ENCODE results near the gene PRKCE. TPM values are rescaled to one million over a fixed set of nuclear protein-coding genes. Genes with fewer than 3 reads are reported as not detected.

The PRKCE gene
- total RNA-seq, 1 experiment from 2014 or later = 5.3 TPM

DNA sequence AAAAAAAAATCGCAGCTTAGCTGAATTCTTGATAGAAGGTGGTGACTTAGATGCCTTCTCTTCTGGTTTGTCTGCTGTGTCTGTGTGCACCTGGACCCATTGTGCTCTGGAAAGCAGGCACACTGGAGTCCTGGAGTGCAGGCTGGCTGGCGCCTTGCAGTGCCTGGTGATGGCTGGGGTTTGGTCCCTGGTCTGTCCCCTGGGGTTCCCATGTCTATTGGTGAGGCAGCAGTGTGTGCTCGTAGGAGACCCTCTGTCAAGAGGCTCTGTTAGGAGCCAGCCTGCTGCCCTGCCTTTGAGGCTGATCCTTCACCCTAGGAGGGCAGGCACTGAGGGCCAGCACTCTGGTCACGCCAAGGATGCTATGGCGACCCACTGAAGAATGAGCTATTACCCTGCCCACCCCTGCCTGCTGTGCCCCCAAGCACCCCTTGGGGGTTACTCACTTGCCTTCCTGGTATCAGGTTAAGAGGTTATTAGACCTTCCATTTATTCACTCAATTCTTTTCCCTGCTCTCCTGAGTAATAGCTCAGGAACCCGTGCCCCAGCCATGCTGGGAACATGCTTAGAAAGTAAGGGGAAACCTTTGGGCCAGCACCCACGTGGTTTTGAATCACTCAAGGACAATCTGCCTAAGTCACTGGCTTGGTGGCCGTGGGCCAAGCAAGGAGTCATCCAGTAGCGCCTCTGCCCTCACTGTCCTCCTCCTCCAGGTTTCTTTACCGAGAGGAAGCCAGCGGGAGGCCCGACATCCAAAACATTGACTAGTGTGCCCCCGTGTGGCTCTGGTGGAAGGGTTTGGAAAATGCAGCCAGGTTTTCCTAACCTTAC is 284.5 kb downstream of the PRKCE start:
- in situ Hi-C loops (cut with HindIII; ENCODE audit: low pct_unique_long_range_greater_than_20kb, low sequenced_read_pairs) = no loop called here
- peak; percentile 97 for DNase-seq (ENCODE audit: low read depth)

DNA sequence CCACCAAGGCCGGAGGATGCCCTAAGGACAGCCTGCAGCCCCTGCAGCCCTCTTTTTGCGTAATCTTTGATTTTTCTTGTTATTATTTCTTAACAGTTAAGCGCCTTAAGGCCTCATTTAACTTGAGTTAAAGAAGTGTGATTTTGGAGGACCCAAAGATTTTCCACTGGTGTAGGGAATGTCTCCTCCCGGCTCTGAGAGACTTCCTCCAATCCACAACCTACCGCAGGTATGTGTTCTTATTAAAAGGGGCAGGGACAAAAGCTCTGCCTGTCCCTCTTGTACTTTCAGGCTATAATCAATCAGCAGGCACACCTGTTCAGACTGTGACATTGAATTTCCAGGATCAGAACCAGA is 285.1 kb downstream of the PRKCE start:
- in situ Hi-C loops (cut with HindIII; ENCODE audit: low pct_unique_long_range_greater_than_20kb, low sequenced_read_pairs) = no loop called here
- no peak for DNase-seq (ENCODE audit: low read depth)

DNA sequence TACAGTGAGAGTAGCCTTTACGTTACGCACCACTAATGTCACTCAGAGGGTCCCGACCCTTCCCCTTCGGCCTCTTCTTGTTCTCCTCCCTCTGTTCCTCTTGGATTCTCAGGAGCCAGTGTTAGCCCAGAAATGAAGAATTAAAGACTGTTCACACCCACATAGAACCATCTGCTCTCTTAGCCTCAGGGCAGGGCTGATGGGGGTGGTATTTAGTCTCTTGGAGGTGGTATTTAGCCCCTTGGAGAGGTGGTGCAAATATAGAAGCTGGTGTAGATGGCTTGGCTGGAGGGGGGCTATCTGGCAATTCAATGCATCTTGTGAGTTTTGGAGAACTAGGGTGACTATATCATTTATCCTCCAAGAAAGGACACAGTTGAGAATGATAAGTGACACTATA is 286.5 kb downstream of the PRKCE start:
- in situ Hi-C loops (cut with HindIII; ENCODE audit: low pct_unique_long_range_greater_than_20kb, low sequenced_read_pairs) = no loop called here

DNA sequence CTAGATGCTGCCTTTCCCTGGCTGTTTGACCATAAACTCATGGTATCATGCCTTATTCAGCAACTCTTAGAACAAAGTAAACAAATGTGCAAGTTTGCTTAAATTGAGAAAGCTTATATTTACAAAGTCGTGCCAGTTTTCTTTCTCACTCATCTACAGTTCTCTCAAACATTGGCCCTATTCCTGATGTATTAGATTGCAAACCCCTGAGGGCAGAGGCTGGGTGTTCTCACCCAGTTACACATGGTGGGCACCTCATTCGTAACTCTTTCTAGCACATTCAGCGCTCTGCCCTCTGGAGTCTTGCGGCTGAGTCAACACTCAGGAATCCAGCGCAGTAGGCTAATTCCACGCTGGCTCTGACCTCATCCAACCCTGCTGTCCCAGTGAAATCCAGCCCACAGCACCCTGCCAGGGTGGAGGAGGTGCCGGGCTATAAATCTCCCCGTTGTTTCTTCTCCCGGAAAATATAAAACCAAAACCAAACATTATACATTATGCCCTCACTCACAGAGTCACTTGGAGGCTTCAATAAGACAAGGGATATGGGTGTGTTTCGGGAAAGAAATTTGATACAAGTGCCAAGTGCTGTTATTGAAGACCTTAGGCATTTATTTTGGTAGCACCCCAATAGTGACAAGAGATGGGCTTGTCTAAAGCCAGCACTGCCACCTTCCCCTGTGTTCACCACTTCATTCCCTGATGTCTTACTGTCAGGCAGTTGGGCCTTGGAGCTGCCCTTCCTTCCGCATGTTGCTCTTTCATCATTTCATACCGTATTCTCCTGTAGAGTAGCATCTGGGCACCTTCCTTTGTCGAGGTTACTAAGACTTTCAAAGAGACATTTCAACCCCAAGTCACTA is 287.4 kb downstream of the PRKCE start:
- DNase-seq (ENCODE audit: low read depth) = peak; percentile 94
- in situ Hi-C loops (cut with HindIII; ENCODE audit: low pct_unique_long_range_greater_than_20kb, low sequenced_read_pairs) = no loop called here

More for the DNA sequence above, 286.5 kb downstream of the PRKCE start:
- no peak for DNase-seq (ENCODE audit: low read depth)

DNA sequence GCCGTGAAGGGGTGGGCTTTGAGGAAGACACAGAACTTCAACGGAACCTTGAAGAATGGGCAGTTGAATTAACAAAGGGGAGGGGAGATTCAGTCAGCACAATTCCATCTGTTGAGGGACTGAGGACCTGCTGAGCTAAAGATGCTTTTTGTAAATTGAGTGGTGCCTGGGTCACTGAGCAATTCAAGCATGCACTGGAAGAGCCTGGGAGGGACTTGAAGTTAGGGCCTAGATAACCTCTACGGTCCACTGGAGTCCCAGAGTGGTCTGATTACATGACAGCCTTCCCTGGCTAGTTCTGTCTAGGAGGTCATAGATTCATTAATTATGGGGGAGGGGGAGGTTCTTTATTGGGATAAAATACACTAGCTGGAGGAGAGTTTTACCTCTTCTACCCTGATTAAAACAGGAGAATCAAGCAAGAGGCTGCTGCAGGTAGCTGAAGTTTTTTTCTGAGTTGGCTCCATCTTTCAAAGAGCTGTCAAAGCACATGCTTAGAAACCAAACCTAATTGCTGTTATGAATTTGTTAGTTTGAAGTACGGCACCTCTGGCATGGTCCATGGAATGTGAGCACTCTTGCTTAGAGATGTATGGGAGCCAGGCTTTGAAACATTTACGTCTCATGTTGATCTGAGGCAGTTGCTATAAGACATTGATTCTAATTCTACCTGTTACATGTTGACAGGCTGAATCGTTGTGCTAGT is 290.2 kb downstream of the PRKCE start:
- in situ Hi-C loops (cut with HindIII; ENCODE audit: low pct_unique_long_range_greater_than_20kb, low sequenced_read_pairs) = no loop called here
- DNase-seq (ENCODE audit: low read depth) = no peak

DNA sequence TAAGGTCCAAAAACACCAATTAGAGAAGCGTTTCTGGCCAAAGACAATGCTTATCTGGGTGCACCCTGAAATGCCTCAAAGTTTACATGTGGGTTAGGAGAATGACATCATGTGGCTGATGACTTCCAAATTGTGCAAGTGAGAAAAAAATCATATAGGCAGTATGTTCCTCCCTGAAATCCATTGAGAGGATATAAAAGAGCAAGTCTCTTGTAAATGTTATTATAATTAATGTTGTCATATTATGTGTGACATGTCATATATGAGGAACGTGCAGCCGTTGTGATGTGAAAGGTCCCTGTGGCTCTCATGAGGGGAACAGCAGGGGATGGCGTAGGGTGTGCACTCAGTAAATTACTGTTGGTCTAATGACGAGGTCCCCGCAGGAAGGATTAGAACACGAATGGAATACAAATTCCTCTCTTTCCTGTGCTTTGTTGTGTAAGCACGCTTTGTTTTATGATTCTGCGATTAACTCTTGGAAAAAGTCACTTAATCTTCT is 290.8 kb downstream of the PRKCE start:
- DNase-seq (ENCODE audit: low read depth) = no peak
- in situ Hi-C loops (cut with HindIII; ENCODE audit: low pct_unique_long_range_greater_than_20kb, low sequenced_read_pairs) = no loop called here

DNA sequence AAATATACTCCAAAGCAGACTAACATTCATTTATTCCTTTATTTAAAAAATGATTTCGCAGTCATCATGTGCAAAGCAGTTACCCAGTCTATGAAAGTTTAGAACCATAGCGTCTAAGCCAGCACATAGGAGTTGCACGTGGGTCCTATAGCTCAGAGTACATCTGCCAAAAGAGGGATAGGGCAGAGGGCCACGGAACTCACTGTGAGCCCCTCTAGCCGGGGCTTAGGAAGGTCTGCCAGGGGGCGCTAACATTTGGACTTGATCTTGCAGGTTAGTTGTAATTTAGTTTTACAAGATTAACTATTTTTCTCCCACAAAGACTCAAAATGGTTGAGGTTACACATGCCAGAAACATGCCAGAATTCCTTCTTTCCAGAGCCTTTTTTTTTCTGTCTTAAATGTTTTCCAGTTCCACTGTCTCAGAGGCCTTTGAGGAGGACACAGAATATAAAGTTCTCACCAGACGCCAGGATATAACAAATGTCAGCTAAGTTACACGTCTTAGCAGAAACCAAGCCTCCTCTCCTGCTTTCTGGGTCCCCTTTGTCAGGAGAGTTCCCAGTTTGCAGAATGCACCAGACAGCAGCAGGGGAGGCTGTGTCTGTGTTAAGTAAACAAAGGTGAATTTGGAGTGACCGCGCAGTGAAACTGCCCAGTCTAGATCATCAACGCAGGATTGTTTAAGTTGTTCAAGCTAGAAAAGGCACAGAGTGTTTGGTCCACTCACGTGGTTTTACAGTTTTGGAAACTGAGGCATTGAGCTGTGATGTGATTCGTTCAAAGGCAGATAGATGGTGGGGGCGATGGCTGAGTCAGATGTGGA is 292.0 kb downstream of the PRKCE start:
- in situ Hi-C loops (cut with HindIII; ENCODE audit: low pct_unique_long_range_greater_than_20kb, low sequenced_read_pairs) = no loop called here
- DNase-seq (ENCODE audit: low read depth) = no peak

DNA sequence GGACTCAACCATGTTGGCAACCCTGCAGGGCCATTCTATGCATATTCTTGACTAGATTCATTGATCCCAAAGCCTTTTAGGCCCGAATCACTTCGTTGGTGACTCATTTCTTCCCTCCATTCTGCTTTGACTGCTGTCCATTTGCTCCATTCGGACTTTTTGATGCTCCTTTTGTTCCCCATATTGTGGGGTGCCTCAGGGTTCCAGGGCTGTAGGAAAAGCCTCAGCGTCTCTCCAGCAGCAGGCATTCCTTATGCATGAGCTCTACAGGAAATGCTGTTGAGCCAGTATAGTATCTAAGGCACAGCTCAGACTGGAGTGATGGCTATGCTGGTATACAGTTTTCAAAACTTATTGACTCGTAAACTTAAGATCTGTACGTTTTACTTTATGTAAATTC is 292.6 kb downstream of the PRKCE start:
- in situ Hi-C loops (cut with HindIII; ENCODE audit: low pct_unique_long_range_greater_than_20kb, low sequenced_read_pairs) = no loop called here
- DNase-seq (ENCODE audit: low read depth) = no peak

DNA sequence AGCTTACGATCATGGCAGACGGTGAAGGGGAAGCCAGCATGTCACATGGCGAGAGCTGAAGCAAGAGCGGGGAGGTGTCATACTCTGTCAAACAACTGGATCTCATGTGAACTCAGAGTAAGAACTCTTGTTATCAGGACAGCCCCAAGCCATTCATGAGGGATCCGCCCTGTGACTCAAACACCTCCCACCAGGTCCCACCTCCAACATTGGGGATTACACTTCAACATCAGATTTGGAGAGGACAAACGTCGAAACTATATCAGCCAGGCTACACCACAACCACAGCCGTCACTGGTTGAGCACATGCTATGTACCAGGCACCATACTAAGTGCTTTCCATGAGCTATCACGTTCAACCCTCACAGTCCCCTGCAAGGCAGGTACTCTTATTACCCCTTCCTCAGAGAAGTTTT is 293.8 kb downstream of the PRKCE start:
- DNase-seq (ENCODE audit: low read depth) = no peak
- in situ Hi-C loops (cut with HindIII; ENCODE audit: low pct_unique_long_range_greater_than_20kb, low sequenced_read_pairs) = no loop called here

DNA sequence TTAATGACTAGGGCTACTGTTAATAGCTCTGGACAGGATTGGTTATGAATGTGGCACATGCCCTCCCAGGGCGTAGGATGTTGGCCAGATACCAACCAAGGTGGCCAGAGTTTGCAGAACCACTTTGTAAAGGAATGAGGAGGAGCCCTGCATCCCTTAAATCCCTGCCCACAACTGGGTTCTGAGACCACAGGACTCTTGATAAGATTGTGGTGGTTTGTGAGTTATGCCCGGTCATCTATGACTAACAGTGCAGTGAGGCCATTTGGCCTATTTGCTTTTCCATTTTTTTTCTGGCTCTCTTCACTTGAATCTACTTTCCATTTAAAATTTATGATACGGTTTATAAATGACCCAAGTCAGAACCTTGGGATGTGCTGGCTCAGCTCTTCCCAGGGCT is 294.5 kb downstream of the PRKCE start:
- in situ Hi-C loops (cut with HindIII; ENCODE audit: low pct_unique_long_range_greater_than_20kb, low sequenced_read_pairs) = no loop called here
- peak; percentile 90 for DNase-seq (ENCODE audit: low read depth)

DNA sequence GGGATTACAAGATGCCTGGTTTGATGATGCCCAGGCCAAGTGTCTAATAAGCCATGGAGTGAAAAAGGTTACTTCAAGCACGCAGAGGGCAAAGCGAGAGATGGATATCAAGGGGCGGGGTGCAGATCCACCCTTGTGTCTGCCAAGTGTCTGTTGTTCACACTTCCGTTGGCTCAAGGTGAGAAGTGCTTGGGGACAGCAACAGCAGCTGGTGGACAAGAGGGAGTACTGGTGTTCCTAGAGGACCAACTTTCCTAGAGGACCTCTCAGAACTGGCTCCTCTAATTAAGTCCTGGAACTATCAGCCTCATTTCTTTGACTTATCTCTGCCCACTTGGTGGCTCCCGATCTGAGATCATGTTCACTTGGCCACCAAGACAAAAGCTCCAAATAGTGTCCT is 299.1 kb downstream of the PRKCE start:
- in situ Hi-C loops (cut with HindIII; ENCODE audit: low pct_unique_long_range_greater_than_20kb, low sequenced_read_pairs) = no loop called here
- no peak for DNase-seq (ENCODE audit: low read depth)

DNA sequence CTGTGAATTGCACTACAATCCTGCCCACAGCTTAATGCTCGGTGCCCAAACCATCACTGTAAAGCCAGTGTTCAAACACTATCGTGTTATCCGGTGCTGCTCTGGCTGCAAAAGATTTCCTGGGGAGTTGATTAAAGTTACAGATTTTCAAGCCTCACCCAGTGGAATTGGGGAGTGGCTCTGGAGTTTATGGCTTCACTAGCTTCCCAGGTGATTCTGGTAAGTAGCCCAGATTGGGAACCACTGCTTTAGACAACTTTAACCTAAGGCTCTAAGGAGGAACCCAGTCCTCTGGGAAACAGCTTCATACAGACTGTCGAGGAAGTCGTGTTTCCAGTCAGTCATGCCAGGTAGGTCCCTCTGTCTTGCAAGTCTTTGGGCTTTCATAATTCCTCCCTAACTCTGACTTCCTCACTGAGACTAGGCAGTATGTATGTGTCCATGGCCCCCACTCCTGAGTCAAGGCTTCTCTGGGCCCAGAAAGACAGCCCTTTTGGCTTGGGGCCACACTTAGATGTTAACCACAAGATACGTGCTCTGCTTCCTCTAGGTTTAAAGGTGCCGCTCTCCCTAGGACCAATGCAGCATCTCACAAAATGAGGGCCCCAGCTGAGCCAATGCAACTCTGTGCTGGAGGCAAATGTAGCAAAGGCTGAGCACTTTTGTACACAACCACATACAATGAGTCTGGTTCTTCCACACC is 299.7 kb downstream of the PRKCE start:
- in situ Hi-C loops (cut with HindIII; ENCODE audit: low pct_unique_long_range_greater_than_20kb, low sequenced_read_pairs) = no loop called here
- DNase-seq (ENCODE audit: low read depth) = no peak

DNA sequence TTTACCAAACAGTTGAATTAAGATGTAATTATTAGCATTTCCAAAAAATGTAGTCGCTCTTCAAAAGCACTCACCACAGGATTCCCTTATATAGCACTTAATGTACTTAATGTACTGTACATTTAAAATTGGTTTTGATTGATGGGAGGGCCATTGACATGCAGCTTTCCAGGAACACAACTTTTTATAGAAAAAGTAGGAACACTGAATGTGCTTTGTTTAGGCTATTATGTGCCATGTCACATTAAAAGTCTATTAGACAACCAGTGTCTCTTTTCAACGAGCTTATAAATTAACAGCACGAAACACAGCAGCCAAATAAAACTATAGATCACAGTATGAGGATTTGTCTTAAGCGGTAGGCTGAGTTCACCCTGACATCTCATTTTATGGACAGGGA is 301.1 kb downstream of the PRKCE start:
- in situ Hi-C loops (cut with HindIII; ENCODE audit: low pct_unique_long_range_greater_than_20kb, low sequenced_read_pairs) = no loop called here
- DNase-seq (ENCODE audit: low read depth) = no peak

DNA sequence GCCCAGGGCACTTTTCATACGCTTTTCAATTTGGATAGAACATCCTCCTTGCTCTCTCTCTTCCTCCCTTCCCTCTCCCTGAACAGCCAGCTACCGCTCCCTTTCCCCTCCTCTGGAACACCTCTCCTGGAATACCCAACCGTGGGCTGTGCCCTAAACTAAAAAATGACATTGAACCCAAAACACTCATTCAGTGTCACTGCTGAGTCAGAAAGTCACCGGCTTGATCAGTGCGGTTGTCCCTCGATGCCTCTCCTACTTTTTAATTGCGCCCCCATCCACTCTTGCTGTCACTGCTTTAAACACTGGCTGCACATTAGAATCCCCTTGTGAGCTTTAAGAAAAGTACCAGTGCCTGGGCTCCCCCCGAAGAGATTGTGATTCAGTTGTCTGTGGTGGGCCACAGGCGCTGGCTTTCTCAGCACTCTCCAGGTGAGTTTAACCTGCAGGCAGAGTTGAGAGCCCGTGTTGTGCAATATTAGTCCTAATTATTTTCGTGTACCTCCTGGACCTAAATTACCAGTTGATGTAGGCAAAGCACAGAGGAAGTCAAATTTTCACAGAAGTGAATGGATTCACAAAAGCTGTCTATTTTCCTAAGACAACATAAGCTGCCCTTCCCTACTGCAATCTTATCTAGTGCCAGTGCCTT is 302.0 kb downstream of the PRKCE start:
- in situ Hi-C loops (cut with HindIII; ENCODE audit: low pct_unique_long_range_greater_than_20kb, low sequenced_read_pairs) = no loop called here

DNA sequence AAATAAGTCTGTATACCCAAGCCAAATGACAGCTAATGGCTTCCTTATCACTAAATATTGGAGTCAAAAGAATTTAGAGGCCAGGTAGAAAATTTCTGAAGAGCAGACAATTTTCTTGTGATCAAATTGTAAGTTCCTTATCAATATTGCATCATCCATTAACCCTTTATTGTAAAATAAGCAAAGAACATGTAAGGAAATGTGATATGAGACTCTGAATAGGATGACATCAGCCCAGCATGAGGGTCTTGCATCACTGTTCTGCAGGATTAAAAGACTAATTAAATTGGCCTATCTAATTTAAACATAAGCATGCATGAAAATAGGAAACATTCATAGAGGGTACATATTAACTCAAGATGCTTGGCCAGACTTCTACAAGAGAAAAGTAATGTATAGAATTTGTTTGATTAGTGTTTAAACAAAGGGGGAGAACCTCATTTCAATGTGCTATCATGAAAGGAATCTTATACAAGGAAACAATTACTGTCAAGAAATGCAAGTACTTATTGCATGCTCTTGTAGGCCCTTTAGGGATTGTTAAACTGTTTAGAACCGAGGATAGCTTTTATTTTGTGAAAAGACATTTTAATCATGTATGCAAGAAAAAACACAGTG is 302.9 kb downstream of the PRKCE start:
- in situ Hi-C loops (cut with HindIII; ENCODE audit: low pct_unique_long_range_greater_than_20kb, low sequenced_read_pairs) = no loop called here
- no peak for DNase-seq (ENCODE audit: low read depth)

More for the DNA sequence above, 302.0 kb downstream of the PRKCE start:
- DNase-seq (ENCODE audit: low read depth) = no peak

DNA sequence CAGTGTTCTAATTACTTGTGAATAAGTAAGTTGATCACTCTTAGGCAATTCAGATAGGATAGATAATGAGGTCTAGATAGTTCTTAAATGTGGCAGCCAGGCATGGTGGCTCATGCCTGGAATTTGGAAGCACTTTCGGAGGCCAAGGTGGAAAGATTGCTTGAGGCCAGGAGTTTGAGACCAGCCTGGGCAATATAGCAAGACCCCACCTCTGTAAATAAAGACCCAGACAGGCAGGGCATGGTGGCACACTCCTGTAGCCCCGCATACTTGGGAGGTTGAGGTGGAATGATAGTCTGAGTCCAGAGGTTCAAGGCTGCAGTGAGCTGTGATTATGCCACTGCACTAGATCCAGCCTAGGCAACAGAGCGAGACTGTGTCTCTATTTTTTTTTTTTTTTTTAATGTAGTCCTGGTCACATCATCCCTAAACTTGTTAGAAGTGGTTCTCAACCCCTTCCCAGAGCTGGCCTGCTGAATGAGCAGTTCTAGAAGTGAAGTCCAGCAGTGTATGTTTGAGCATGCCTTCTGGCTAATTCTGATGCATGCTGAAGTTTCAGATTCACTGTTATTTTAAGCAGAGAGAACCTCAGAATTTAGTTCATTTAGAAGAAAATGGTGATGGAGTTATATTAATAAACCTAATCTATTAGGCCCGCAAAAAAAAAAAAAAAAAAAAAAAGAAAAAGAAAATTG is 306.2 kb downstream of the PRKCE start:
- no peak for DNase-seq (ENCODE audit: low read depth)
- in situ Hi-C loops (cut with HindIII; ENCODE audit: low pct_unique_long_range_greater_than_20kb, low sequenced_read_pairs) = no loop called here
